NCI-H345 (cell line): ENCODE results near the gene MZF1.
"Not testable (repeated sequence)": the region's sequence is repeated elsewhere in the genome, so short reads cannot be mapped to it uniquely, and the experiment has no call there.

Source experiments
- DNase-seq: peaks from one replicate; lab custom pipeline; 2025; lab: John Stamatoyannopoulos, UW

Gene MZF1

GRCh38 chr19:58555369-58555885 lies 17.7 kb downstream of the MZF1 start:
- no peak for DNase-seq

GRCh38 chr19:58554494-58555368 lies 18.4 kb downstream of the MZF1 start, which contains the start of gene CHMP2A:
TSS of gene CHMP2A (minus strand) at chr19:58555105. CDS start at chr19:58554212, 893 bp downstream.
- no peak for DNase-seq

GRCh38 chr19:58553799-58554493 lies 19.2 kb downstream of the MZF1 start:
- no peak for DNase-seq

GRCh38 chr19:58552655-58553054 lies 20.5 kb downstream of the MZF1 start:
- no peak for DNase-seq

GRCh38 chr19:58551577-58552471 lies 21.3 kb downstream of the MZF1 start:
- DNase-seq: no peak

- DNase-seq: no peak
These were observed 22.0 kb downstream of the MZF1 start for GRCh38 chr19:58551123-58551497.

- DNase-seq: no peak
These were observed 22.6 kb downstream of the MZF1 start for GRCh38 chr19:58550362-58551122.

- DNase-seq: no peak
These were observed 23.3 kb downstream of the MZF1 start for GRCh38 chr19:58549664-58550361.

- DNase-seq: no peak
These were observed 24.1 kb downstream of the MZF1 start for GRCh38 chr19:58548859-58549663.

- no peak for DNase-seq
These were observed 25.5 kb downstream of the MZF1 start for GRCh38 chr19:58547323-58548312.

GRCh38 chr19:58546019-58546530 lies 27.1 kb downstream of the MZF1 start:
- no peak for DNase-seq

- no peak for DNase-seq
These were observed 27.7 kb downstream of the MZF1 start for GRCh38 chr19:58545286-58546018.

GRCh38 chr19:58544591-58545285 lies 28.4 kb downstream of the MZF1 start:
- no peak for DNase-seq

GRCh38 chr19:58543826-58544590 lies 29.1 kb downstream of the MZF1 start, which contains the start of gene TRIM28:
TSS of gene TRIM28 (plus strand) at chr19:58544064. CDS start at chr19:58544758, 694 bp downstream.
- no peak for DNase-seq

GRCh38 chr19:58542641-58543372 lies 30.3 kb downstream of the MZF1 start:
- DNase-seq: not testable (repeated sequence)
